GM18520 (cell line): ENCODE measurements around the gene LST1.
A peak's percentile ranks its signal among the peaks of the same experiment; 100 is the strongest.

ENCODE experiments used
- ATAC-seq: cut with Tn5 transposase; IDR thresholded peaks from one replicate; pipeline ENCODE4 v1.9.1; 2021; ENCODE audit not compliant: unreplicated experiment

Gene LST1

DNA sequence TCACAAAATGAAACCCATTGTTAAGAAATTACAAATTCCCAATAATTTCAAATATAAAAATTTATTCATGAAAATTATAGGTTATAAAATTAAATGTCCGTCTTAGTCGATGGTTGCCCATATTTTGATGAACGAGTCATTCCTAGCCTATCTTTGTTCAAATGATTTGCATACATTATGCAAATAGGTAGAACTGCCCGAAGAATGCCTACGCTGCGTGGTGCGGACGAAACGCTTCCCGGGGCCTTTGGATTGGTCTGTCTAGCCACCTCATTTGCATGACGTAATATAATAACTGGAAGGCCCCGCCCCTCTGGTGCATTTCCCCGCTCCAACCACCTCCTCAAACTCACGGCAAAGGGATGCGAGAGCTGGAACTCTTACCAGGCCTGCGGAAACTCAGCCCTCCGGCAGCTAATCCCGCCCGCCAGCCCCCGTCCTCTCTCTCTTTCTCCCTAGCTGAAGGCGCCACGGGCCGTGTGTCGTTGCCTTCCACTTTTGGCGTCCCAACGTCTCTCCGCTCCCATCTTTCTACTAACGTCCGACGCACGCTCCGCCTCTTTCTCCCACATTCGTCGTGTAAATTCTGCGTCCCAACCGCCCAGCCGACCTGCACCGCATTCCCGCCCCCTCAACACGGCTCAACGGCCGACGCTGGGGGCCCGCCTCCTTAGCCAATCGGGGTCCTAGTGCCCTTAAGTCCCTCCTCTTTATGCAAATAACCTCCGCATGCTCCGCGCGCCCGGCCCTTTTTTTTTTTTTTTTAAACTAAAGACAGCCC lies 33.9 kb downstream of the LST1 start:
- ATAC-seq: peak; percentile 75

DNA sequence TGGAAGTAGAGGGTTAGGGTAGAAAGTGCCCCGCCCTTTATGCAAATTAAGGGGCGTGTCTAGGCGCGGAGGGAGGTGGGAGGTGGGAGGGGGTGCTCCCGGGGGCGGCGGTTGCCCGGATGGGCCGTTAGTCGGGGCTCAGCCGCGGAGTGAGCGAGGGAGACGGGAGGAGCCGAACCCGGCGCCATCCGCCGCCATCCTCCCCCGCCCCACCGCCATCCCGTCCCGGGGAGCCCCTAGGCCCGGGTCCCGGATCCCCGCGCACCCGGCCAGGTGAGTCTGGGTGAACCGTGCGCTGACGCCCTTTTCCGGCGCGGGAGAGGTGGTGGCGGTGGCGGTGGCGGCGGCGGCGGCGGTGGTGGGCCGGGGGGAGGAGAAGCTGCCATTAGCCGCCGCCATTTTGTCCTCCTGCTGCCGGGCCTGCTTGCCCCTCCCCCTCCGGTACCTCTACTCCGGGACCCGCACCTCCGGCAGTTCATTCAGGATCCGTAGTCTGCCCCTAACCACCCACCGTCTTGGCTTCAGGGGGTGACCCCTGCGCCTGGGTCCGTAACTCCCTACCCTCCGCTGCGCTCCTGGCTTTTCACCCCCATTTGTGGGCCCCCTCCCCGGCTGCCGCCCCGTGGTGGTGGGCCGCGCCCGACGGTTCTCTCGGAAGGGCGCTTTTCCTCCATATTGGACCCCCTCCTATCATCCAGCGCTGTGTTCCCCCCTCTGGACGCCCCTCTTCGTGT lies 34.7 kb downstream of the LST1 start, which contains the start of gene PRRC2A:
Gene PRRC2A, plus strand, starts transcription at position 130 of the 734 bp plus-strand sequence. CDS start 2,075 bp downstream, outside the sequence.
- peak; percentile 44 for ATAC-seq

DNA sequence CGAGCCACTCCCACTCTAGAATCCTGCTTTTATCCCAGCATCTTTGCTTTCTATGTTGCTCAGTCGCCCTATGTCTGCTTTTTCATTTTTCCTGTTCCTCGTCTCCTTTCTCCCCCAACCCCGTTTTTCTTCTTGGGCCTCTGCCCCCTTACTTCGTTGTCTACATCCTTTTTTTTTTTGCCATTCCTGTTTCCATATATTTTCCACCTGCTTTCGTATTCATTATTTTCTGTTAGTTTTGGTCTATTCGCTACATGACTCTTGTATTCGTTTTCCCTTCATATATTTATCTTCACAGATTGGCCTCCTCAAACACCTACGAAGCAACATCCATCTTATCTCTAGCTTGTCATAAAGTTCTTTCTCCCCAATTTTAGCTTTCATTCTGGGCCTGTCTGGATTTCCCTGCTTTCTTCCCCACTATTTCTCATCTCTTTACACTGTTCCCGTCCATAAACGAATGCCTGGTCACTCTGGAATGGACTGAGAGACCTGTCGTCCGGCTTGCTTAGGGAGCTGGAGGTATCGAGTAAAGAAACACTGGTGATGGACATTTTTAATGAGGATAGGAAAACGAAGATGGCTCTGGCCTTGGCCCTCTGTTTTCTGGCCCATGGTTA lies 35.4 kb downstream of the LST1 start:
- no peak for ATAC-seq

DNA sequence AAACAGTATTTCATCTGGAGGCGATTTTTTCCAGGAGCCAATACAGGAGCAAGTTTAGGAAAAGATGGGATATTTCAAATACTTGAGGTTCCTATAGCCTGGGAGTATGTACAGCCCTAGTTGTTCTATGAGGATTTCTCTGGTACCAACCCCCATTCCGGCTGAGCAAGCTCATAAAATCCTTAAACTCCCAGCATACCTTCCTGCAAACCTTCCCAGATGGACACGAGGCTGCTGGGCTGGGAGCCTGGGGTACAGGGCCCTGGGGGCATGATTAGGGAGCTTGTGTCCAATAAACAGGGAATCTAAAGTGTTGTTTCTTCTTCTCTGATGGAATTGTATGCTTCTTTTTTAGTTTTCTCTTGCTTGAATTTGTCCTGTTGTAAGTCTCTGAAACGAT lies 35.9 kb downstream of the LST1 start:
- no peak for ATAC-seq

DNA sequence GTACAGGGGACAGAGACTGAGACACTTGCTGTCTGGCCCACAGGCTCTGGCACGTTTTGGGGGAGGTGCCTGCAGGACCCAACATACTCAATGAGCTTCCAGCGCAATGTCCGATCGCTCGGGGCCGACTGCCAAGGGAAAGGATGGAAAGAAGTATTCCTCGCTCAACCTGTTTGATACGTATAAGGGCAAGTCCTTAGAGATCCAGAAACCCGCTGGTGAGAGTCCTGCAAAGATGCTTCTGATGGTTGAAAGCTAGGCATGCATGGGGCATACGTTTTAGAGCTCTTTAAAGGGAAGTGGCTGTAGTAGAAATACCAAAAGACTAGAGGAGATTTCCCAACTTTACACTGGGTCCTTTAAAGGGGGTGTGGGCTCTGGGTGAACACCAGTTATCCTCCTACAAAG lies 36.6 kb downstream of the LST1 start:
- ATAC-seq: no peak

DNA sequence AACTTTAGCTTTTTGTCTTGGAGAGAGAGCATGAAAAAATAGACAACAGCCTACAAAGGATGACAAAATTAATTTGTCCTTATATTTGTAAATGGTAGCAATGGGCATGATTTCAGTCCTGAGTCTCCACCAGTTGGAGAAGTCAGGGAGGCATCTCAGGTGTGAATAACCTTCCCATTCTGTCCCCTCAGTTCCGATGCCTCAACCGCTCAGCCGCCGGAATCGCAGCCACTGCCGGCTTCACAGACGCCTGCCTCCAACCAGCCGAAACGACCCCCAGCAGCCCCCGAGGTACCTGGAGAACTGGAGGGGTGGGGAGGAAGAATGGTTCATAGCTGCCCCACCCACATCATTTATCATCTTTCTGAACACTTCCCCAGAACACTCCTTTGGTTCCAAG lies 38.0 kb downstream of the LST1 start:
- ATAC-seq: no peak

DNA sequence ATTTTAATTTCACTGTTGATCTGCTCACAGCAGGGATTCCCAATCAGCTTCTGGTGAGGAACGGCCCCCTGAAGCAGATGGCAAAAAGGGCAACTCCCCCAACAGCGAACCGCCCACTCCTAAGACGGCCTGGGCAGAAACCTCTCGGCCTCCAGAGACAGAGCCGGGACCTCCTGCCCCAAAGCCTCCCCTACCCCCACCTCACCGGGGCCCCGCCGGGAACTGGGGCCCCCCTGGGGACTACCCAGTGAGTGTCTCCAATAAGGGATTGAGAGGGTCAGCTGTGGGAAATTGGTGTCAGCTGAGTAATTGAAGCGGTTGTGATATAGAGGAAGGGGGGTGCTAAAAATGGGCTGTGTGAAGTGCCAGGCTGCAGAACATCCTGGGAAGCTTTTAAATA lies 40.9 kb downstream of the LST1 start:
- no peak for ATAC-seq

DNA sequence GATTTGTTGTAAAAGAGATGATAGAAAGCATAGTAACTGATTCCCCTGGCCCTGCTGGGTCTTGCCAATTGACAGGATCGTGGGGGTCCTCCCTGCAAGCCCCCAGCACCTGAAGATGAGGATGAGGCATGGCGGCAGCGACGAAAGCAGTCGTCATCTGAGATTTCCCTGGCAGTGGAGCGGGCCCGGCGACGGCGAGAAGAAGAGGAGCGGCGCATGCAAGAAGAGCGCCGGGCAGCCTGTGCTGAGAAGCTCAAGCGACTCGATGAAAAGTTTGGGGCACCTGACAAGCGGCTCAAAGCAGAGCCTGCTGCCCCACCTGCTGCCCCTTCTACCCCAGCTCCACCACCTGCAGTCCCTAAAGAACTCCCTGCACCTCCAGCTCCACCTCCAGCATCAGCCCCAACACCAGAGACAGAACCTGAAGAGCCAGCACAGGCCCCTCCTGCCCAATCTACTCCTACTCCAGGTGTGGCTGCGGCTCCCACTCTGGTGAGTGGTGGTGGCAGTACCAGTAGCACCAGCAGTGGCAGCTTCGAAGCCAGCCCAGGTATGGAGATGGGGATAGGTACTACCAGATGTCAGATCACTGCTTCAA lies 41.7 kb downstream of the LST1 start:
- no peak for ATAC-seq

DNA sequence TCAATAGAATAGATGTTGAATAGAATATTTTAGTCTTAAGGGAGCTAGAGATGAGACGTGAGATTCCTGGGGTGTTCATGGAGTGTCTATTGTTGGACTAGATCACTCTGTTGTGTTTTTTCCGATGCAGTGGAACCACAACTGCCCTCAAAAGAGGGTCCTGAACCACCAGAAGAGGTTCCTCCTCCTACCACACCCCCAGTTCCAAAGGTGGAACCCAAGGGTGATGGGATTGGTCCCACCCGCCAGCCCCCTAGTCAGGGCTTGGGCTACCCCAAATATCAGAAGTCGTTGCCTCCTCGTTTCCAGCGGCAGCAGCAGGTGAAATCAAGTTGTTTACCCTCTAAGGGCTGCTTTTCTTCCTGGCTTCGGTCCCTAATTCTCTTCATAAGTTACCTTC lies 42.9 kb downstream of the LST1 start:
- no peak for ATAC-seq

DNA sequence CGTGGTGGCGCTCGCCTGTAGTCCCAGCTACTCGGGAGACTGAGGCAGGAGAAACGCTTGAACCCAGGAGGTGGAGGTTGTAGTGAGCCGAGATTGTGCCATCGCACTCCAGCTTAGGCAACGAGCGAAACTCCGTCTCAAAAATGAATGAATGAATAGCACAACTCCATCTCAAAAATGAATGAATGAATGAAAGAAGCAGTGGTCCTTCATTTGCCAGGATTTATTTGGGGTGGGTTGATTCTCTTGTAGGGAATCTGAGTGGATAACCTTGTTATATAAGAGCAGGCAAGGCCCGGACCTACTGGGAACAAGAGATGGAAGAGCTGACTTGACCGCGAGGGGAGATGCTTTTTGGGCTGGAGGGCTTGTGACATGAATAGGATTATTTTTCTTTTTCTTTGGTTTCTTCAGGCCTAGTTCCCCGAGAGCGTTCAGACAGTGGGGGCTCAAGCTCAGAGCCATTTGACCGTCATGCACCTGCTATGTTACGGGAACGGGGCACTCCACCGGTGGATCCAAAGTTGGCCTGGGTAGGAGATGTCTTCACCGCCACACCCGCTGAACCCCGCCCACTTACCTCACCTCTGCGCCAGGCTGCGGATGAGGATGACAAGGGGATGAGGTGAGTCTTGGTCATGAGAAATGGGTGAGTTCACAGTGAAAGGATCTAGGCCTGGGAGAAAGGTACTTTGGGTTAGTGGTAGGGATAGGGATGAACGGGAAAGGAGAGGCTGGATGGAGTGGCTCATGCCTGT lies 44.3 kb downstream of the LST1 start:
- no peak for ATAC-seq

DNA sequence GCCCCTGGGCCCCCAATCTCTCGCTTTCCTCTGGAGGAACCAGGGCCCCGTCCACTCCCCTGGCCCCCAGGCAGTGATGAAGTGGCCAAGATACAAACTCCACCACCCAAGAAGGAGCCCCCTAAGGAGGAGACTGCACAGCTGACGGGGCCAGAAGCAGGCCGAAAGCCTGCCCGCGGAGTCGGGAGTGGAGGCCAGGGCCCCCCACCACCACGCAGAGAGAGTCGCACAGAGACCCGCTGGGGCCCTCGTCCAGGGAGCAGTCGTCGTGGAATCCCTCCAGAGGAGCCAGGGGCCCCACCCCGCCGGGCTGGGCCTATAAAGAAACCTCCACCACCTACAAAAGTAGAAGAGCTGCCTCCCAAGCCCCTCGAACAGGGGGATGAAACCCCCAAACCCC lies 45.1 kb downstream of the LST1 start:
- ATAC-seq: no peak

DNA sequence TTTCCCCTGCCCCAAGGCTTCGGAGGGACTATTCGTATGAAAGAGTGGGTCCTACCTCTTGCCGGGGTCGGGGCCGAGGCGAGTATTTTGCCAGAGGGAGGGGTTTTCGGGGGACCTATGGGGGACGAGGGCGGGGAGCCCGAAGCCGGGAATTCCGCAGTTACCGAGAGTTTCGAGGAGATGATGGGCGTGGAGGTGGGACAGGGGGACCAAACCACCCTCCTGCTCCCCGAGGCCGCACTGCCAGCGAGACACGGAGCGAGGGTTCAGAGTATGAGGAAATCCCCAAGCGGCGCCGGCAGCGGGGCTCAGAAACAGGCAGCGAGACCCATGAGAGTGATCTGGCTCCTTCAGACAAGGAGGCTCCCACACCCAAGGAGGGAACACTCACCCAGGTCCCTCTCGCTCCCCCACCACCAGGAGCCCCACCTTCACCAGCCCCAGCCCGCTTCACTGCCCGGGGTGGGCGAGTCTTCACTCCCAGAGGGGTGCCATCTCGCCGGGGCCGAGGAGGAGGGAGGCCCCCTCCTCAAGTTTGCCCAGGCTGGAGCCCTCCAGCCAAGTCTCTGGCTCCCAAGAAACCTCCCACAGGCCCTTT lies 45.7 kb downstream of the LST1 start:
- no peak for ATAC-seq

DNA sequence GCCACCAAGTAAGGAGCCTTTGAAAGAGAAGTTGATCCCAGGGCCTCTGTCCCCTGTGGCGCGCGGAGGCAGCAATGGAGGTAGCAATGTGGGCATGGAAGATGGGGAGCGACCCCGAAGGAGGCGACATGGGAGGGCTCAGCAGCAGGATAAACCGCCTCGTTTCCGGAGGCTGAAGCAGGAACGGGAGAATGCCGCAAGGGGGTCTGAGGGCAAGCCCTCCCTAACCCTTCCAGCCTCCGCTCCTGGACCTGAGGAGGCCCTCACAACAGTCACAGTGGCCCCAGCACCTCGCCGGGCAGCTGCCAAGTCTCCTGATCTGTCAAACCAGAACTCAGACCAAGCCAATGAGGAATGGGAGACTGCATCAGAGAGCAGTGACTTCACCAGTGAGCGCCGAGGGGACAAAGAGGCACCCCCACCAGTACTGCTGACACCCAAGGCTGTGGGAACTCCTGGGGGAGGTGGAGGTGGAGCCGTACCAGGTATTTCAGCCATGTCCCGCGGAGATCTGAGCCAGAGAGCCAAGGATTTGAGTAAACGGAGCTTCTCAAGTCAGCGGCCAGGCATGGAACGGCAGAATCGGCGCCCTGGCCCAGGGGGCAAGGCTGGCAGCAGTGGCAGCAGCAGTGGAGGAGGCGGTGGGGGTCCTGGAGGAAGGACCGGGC lies 46.3 kb downstream of the LST1 start:
- no peak for ATAC-seq

DNA sequence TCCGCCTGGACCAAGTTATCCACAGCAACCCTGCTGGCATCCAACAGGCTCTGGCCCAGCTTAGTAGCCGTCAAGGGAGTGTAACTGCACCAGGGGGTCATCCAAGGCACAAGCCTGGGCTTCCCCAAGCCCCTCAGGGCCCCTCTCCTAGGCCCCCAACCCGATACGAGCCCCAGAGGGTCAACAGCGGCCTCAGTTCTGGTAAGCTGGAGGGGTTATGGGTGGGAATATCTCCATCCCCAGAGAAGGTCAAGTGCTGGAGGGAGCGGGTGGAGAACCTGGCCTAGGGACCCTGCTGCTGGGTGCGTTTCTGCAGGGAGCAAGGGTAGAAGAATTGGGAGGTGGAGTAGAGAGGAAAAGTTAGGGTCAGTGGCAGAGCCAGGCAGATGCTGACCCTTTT lies 47.4 kb downstream of the LST1 start:
- no peak for ATAC-seq

DNA sequence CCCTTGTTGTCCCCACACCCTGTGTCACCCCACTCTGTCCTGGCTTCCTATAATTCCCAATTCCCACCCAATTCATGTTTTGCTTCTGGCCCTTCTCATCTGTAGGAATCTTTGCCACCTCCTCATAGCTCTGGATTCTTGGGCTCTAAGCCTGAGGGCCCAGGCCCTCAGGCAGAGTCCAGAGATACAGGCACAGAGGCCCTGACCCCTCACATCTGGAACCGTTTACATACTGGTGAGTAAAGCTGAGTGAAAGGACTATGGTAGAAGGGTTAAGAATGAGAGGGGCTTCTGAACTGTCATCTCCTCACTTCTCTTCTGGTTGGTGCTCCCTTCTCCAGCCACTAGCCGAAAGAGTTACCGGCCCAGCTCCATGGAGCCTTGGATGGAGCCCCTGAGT lies 48.1 kb downstream of the LST1 start:
- ATAC-seq: no peak

DNA sequence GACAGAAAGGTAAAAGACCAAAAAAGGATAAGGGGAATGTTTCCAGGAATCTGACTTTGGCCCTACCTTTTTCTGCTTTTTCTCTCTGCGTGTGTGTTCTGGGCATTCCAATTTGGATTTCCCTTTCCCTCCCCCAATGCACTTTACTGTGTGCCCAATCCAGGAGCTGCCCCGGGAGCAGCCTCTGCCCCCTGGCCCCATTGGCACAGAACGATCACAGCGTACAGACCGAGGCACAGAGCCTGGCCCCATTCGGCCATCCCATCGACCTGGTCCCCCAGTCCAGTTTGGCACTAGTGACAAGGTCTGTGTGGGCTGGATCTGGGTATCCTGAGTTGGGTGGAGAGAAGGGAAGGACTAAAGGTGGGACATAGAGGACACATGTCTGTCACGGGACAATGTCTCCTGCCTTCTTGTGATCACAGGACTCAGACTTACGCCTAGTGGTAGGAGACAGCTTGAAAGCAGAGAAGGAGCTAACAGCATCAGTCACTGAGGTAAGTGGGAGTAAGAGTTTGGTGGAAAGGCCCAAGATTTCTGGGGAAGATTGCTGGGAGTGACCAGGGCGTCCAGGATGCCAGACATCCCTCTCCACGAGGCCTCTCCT lies 49.0 kb downstream of the LST1 start:
- no peak for ATAC-seq

DNA sequence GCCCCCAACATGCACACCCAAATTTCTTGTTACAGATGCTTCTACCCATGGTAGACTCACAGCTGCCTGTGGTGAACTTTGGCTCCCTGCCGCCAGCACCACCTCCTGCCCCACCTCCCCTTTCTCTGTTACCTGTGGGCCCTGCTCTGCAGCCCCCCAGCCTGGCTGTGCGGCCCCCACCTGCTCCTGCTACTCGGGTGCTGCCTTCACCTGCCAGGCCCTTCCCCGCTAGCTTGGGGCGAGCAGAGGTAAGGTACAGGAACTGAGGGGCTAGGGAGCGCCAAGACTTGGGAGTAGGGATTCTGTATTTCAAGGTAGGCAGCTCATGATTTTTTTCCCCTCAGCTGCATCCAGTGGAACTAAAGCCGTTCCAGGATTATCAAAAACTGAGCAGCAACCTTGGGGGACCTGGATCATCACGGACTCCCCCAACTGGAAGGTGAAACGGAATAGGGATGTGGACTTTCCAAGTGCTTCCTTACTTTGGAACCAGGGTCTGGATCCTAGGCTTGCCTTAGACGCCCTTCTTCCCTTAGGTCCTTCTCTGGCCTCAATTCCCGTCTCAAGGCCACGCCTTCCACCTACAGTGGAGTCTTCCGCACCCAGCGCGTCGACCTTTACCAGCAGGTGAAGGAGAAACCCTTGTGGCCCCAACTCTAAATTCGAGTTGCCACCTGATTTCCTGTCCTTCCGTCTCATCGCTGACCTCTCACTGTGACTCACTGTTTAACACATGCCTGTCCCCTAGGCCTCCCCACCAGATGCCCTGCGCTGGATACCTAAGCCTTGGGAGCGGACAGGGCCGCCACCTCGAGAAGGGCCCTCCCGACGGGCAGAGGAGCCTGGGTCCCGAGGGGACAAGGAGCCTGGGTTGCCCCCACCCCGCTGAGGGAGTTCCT lies 50.9 kb downstream of the LST1 start:
- ATAC-seq: no peak
